Activated CD4-positive, alpha-beta T cell treated with anti-CD3 and anti-CD28 coated beads for 36 hours (primary cell): ENCODE measurements around the gene ZNF385A. TPM values are rescaled to one million over a fixed set of nuclear protein-coding genes. Genes with fewer than 3 reads are reported as not detected.

Source experiments
- ATAC-seq: fragments of 200-7000 bp; cut with Tn5 transposase; one replicate; pipeline ENCODE4 v1.10.0; 2021; ENCODE audit warnings: mild to moderate bottlenecking, moderate library complexity
- CTCF ChIA-PET: fragments of 350-600 bp; sonication (Branson Sonifier 250); formaldehyde crosslinking; loops from one replicate; lab custom pipeline; 2021; ENCODE audit warnings: antibody characterized with exemption; lab: Charles Lee
- POLR2A ChIA-PET: fragments of 350-600 bp; sonication (Branson Sonifier 250); formaldehyde crosslinking; loops from one replicate; lab custom pipeline; 2021; ENCODE audit warnings: antibody characterized with exemption, inconsistent platforms; lab: Charles Lee
- DNase-seq: peaks from one replicate; pipeline ENCODE4 v3.0.0-alpha.2; 2020
- H3K27ac Mint-ChIP-seq: one replicate; pipeline ENCODE4 v1.8.0; 2021; ENCODE audit warnings: mixed read lengths
- H3K27me3 Mint-ChIP-seq: one replicate; pipeline ENCODE4 v1.8.0; 2021; ENCODE audit warnings: mixed read lengths
- H3K36me3 Mint-ChIP-seq: one replicate; pipeline ENCODE4 v1.8.0; 2021; ENCODE audit warnings: low read depth, mixed read lengths
- H3K4me1 Mint-ChIP-seq: one replicate; pipeline ENCODE4 v1.8.0; 2021; ENCODE audit warnings: mixed read lengths
- H3K4me3 Mint-ChIP-seq: one replicate; pipeline ENCODE4 v1.8.0; 2021; ENCODE audit warnings: mild to moderate bottlenecking, moderate library complexity, mixed read lengths
- H3K9me3 Mint-ChIP-seq: one replicate; pipeline ENCODE4 v1.8.0; 2021; ENCODE audit warnings: low read depth, mixed read lengths
- intact Hi-C, 2 experiments: fragments of 100-400 bp; cut with DNase I in 1 of 2; cut with micrococcal nuclease in 1 of 2; formaldehyde crosslinking; loops; one replicate each; pipeline versions ENCODE4 v1.14.2 to v1.15.1; 2022 to 2024; cut with DNase I, micrococcal nuclease
- total RNA-seq, 2 experiments: library from RNA; stranded (reverse); gene quantifications; one replicate each; pipeline ENCODE4 v1.2.3, GENCODE V29; 2021

ZNF385A gene
- total RNA-seq, 2 experiments from 2014 or later: 0.73 to 0.74 TPM

DNA sequence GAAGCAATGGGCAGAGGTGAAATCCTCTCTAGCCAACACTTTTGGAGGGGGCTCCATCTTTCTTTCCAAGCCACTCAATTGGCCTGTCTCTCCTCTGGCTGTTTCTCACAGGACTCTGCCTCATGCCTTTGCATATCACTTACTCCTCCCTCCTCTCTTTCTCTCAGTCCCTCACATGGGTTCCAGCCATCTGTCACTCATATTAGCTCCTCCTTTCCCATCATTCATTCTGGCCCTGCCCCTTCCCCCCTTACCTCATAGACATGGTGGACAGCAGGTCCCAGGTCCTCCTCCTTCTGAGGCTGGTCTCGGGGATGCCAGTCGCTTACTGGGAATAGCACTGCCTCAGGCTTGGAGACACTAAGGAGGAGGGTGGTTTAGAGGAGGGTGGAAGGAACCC is 16.6 kb upstream of the ZNF385A start:
- no peak overlapping the region for H3K27ac Mint-ChIP-seq
- intact Hi-C loops: no loop called here
- DNase-seq: no peak
- no peak overlapping the region for H3K4me3 Mint-ChIP-seq
- no peaks in the 10 kb centered on the region for H3K27me3 Mint-ChIP-seq
- H3K4me1 Mint-ChIP-seq: peaks cover 10% of the 10 kb centered on the region
- ATAC-seq: no peak
- CTCF ChIA-PET: interaction anchor here (0.9 to 12.3 kb wide), 10 partner anchors 11 to 670 kb away, joined by 3 to 638 read pairs (median 6); partner anchors contain the start of gene ITGA5
- H3K9me3 Mint-ChIP-seq: no peaks in the 10 kb centered on the region
- POLR2A ChIA-PET: interaction anchor here (1.6 kb wide), 1 partner anchor 8 kb away, joined by 3 read pairs; no protein-coding TSS in a partner anchor
- peaks cover 62% of the 10 kb centered on the region for H3K36me3 Mint-ChIP-seq

DNA sequence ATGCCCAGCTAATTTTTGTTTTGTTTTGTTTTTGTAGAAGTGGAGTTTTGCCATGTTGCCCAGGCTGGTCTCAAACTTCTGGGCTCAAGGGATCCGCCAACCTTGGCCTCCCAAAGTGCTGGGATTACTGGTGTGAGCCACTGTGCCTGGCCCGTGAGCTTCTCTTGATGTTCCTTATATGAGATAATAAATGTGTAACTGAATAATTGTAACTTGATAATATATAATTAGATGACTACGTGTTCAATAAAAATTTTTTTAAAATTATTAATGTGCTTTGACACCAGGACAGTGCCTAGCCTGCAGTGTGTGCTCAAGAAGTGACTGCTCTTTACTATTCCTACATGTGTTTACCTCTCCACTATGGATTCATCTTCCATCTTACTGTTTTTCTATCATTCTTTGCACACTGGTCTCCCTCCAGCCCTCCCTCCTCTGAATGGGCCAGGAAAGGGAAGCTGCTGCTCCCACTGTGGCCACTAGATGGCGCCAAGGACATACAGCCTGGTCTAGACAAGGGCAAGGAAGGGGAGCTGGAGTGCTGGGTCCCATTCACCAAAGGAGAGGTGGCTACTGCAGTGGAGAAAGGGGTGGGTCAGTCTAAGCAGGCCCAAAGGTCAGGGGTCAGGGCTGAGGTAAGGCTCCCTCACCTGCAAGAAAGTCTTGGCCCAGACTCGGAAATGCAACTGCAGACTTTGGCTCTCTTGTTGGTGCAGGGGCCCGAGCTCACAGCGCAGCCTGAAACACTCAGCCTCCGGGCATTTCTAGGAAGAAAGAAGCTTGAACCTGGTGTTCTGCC is 14.7 kb upstream of the ZNF385A start:
- ATAC-seq (peak; percentile 95), DNase-seq (peak; percentile 92)
- H3K36me3 Mint-ChIP-seq: peaks cover 61% of the 10 kb centered on the region
- H3K27ac Mint-ChIP-seq: no peak overlapping the region
- H3K4me3 Mint-ChIP-seq: no peak overlapping the region
- intact Hi-C loops: loop anchor here (1.0 to 2.0 kb wide), 2 partner anchors 14 to 40 kb away; no protein-coding TSS in a partner anchor
- H3K27me3 Mint-ChIP-seq: no peaks in the 10 kb centered on the region
- peaks cover 6% of the 10 kb centered on the region for H3K4me1 Mint-ChIP-seq
- H3K9me3 Mint-ChIP-seq: no peaks in the 10 kb centered on the region
- POLR2A ChIA-PET: interaction anchor here (0.6 to 1.1 kb wide), 4 partner anchors 12 to 479 kb away, joined by 3 to 7 read pairs (median 4); no protein-coding TSS in a partner anchor
- CTCF ChIA-PET: interaction anchor here (0.5 to 12.3 kb wide), 51 partner anchors 8 to 656 kb away, joined by 3 to 638 read pairs (median 5); partner anchors contain the start of genes CBX5, COPZ1, GTSF1 and HNRNPA1

DNA sequence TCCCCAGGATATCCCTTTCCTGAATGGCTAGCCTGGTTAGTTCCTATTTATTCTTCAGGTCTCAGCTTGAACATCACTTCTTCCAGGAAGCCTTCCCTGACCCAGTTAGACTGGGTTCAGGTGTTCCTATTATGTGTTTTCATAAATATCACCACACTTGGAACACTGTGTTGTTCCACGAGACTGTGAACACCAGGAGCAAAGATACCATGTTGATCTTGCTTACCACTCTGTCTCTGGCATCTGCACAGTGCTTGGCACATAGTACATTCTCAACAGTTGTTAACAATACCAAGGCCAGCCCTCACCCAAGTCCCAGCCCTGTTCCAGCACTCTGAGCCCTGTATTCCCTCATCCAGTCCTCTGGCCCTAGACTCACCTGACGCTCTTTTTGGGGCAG is 13.7 kb upstream of the ZNF385A start:
- Mint-ChIP-seq H3K27me3 (no peaks in the 10 kb centered on the region), H3K4me3 (no peak overlapping the region), H3K36me3 (peaks cover 58% of the 10 kb centered on the region), H3K4me1 (peaks cover 13% of the 10 kb centered on the region), H3K9me3 (no peaks in the 10 kb centered on the region), H3K27ac (no peak overlapping the region)
- intact Hi-C loops: loop anchor here in 1 of 2 experiments (2.0 kb wide), 1 partner anchor 15 kb away; no protein-coding TSS in a partner anchor
- CTCF ChIA-PET: interaction anchor here (0.9 to 12.3 kb wide), 9 partner anchors 16 to 182 kb away, joined by 3 to 638 read pairs (median 13); partner anchors contain the start of genes CBX5, HNRNPA1 and ITGA5
- ATAC-seq: no peak
- no peak for DNase-seq
- POLR2A ChIA-PET: no interaction called here

DNA sequence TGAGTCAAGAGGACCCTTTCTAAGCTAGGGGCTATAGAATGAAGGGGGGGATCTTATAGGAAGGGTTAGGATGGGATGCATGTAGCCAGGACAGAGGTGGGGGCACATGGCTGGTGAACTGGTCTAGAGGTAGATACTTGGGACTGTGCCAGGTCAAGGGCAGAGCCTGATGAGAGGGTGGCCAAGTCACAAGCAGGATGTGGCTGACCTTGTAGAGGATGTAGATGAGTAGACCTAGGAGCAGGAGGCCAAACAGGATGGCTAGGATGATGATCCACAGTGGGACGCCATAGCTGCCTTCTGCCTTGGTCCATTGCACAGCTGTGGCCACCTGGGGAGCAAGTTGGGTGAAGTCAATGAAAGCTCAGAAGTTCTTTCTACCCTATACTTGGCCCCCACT is 12.6 kb upstream of the ZNF385A start:
- POLR2A ChIA-PET: no interaction called here
- intact Hi-C loops: no loop called here
- DNase-seq (no peak), ATAC-seq (no peak)
- Mint-ChIP-seq H3K4me1 (peaks cover 13% of the 10 kb centered on the region), H3K27ac (no peak overlapping the region), H3K9me3 (no peaks in the 10 kb centered on the region), H3K4me3 (no peak overlapping the region), H3K36me3 (peaks cover 55% of the 10 kb centered on the region), H3K27me3 (no peaks in the 10 kb centered on the region)
- CTCF ChIA-PET: interaction anchor here (0.5 to 12.3 kb wide), 6 partner anchors 18 to 695 kb away, joined by 3 to 638 read pairs (median 4); partner anchors contain the start of gene ITGA5

DNA sequence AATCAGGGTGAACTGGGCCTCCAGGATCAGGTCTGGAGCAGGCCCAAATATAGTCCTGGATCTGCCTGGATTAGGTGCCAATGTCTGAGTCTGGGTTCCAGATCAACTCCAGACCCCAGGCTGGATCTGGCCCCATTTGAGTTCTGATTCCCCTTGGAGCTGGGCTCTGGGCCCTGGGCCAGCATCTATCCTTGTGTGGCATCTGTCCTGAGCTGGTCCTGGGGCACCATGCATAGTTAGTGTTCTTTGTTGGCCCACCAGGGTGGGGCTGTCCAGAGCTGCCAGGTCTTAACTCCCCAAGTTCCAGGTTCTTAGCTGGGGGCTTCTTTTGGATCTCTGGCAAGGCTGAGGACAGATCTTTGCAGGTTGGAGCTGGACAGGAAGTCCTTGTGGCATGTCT is 11.0 kb upstream of the ZNF385A start:
- no peak for ATAC-seq
- H3K27ac Mint-ChIP-seq: no peak overlapping the region
- no peaks in the 10 kb centered on the region for H3K27me3 Mint-ChIP-seq
- no peaks in the 10 kb centered on the region for H3K9me3 Mint-ChIP-seq
- no peak for DNase-seq
- ChIA-PET CTCF (interaction anchor here (0.6 to 12.3 kb wide), 9 partner anchors 9 to 141 kb away, joined by 3 to 638 read pairs (median 3); partner anchors contain the start of gene ITGA5), POLR2A (no interaction called here)
- H3K4me1 Mint-ChIP-seq: peaks cover 18% of the 10 kb centered on the region
- H3K36me3 Mint-ChIP-seq: peaks cover 43% of the 10 kb centered on the region
- intact Hi-C loops: no loop called here
- no peak overlapping the region for H3K4me3 Mint-ChIP-seq

DNA sequence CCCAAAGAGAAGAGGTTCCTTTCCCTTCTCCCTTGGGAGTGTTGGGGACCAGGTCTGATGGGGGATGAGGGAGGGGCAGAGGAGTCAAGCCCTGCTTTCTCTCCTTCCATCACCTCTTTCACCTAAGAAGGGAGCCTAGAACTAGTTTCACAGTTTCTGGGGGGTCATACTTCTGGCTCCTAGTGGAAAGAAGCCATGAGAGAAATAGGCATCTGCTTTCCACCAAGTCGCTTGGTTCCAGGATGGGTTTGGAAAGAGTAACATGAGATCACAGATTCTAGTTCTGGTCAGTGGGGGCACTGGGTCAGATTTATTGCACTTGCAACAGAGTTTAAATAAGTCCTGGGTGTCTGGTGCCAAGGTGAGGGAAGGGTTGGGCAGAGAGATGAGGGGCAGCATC is 10.5 kb upstream of the ZNF385A start:
- Mint-ChIP-seq H3K27ac (no peak overlapping the region), H3K36me3 (peaks cover 42% of the 10 kb centered on the region)

DNA sequence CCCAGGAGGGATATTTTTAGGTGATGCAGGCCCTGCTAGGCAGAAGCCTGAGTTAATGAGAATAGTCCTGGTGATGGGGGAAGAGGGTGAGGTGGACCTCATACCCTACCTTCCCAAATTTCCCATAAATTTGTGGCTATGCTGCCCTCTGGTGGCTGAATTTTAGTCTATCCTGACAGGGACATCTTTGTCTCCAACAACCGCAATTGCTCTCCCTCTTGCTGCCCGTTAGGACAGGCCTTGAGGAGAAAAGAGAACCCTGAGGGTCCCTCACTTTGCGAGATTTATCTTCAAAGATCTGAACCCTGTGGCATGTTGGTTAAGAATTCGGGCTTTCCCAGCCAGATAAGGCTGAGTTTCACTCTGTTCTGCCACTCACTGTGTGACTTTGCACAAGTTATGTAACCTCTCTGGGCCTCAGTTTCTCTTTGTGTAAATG is 9.8 kb upstream of the ZNF385A start:
- H3K4me1 Mint-ChIP-seq: peaks cover 18% of the 10 kb centered on the region
- H3K27ac Mint-ChIP-seq: no peak overlapping the region
- DNase-seq (peak; percentile 65), ATAC-seq (peak; percentile 20)
- intact Hi-C loops: no loop called here
- ChIA-PET POLR2A (no interaction called here), CTCF (interaction anchor here (0.6 to 2.5 kb wide), 9 partner anchors 10 to 58 kb away, joined by 3 to 23 read pairs (median 6); no protein-coding TSS in a partner anchor)
- H3K36me3 Mint-ChIP-seq: peaks cover 38% of the 10 kb centered on the region
- no peaks in the 10 kb centered on the region for H3K9me3 Mint-ChIP-seq
- no peak overlapping the region for H3K4me3 Mint-ChIP-seq
- H3K27me3 Mint-ChIP-seq: no peaks in the 10 kb centered on the region

More for the DNA sequence above, 10.5 kb upstream of the ZNF385A start:
- ChIA-PET CTCF (interaction anchor here (0.6 to 12.3 kb wide), 5 partner anchors 9 to 140 kb away, joined by 3 to 638 read pairs (median 5); partner anchors contain the start of gene ITGA5), POLR2A (no interaction called here)
- DNase-seq (no peak), ATAC-seq (no peak)
- intact Hi-C loops: no loop called here
- peaks cover 18% of the 10 kb centered on the region for H3K4me1 Mint-ChIP-seq
- H3K27me3 Mint-ChIP-seq: no peaks in the 10 kb centered on the region
- H3K4me3 Mint-ChIP-seq: no peak overlapping the region
- H3K9me3 Mint-ChIP-seq: no peaks in the 10 kb centered on the region

DNA sequence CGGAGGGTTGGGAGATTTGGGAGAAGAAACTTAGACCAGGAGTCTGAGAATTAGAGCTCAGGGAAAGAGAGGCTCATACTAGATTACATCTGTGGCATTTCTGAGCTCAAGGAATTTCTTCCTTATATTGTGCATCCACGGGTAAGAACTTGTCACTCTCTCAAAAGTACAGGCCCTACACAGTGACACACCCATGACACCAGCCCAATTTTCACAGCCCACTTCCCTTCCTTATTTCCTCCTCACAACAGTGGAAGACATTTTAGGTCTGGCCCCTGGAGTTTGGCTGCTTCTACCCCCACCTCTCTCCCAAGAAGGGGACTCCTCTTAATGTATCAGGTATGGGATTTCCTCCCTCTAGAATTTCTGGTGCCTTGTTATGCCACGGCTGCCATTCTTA is 9.2 kb upstream of the ZNF385A start:
- no peak overlapping the region for H3K27ac Mint-ChIP-seq
- intact Hi-C loops: no loop called here
- ChIA-PET CTCF (interaction anchor here (0.6 to 2.5 kb wide), 15 partner anchors 9 to 70 kb away, joined by 3 to 23 read pairs (median 5); partner anchors contain the start of genes COPZ1 and ZNF385A), POLR2A (interaction anchor here (0.7 kb wide), 1 partner anchor 114 kb away, joined by 3 read pairs; no protein-coding TSS in a partner anchor)
- DNase-seq: no peak
- H3K4me1 Mint-ChIP-seq: peaks cover 18% of the 10 kb centered on the region
- ATAC-seq: no peak
- no peaks in the 10 kb centered on the region for H3K27me3 Mint-ChIP-seq
- peaks cover 36% of the 10 kb centered on the region for H3K36me3 Mint-ChIP-seq
- H3K9me3 Mint-ChIP-seq: no peaks in the 10 kb centered on the region
- no peak overlapping the region for H3K4me3 Mint-ChIP-seq

DNA sequence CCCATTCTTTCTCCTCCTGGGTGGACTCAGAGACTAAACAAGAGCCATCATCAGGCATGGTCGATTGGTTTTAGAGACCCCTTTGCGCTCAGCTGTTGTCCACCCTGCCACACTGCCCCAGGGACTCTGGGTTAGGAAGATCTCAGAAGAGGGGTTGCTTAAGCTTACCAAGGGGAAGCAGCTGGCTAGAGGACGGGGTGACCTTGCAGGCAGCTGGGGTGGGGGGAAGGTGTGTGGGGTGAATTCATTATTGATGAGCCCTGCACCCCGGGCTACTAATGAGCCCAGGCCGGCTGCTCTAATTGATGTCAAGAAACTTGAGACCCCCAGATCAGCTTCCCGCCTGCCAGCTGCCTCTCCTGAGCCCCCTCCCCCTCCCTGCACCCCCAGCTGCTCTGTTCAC is 8.7 kb upstream of the ZNF385A start:
- intact Hi-C loops: no loop called here
- Mint-ChIP-seq H3K27ac (no peak overlapping the region), H3K4me3 (no peak overlapping the region), H3K36me3 (peaks cover 32% of the 10 kb centered on the region), H3K9me3 (no peaks in the 10 kb centered on the region), H3K27me3 (no peaks in the 10 kb centered on the region), H3K4me1 (peaks cover 18% of the 10 kb centered on the region)
- DNase-seq (no peak), ATAC-seq (no peak)
- POLR2A ChIA-PET: no interaction called here
- CTCF ChIA-PET: interaction anchor here (0.6 to 2.5 kb wide), 15 partner anchors 8 to 70 kb away, joined by 3 to 23 read pairs (median 6); partner anchors contain the start of genes COPZ1 and ZNF385A

DNA sequence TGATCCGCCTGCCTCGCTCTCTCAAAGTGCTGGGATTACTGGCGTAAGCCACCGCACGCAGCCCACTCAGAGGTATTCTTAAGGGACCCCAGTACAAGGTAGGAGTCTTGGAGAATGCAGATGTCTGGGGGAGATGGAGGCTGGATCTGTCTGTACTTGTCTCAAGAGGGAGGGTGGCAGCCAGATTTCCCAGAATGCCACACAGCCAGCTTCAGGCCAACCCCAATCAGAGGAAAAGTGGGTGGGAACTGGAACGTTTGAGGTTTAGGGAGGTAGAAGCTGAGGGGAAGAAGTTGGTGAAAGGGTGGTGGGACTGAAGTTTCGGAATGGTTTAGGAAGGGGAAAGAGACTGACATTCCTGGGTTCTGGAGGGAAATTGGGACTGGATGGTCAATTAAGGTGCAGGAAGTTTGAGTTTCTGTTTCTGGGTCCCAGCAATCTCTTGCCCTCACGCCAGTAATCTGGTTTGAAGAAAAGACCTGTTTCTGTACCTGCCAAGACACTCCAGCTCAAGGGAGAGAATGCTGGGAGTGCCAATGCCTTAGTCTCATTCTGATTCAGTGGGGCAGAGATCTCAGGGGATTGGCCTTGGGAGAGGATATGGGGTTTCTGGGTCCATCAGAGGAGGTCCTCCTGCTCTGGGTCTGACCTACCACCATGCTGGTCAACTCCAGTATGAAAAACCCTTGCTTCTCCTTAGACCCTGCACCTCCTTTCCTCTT is 8.1 kb upstream of the ZNF385A start:
- H3K27ac Mint-ChIP-seq: no peak overlapping the region
- peaks cover 18% of the 10 kb centered on the region for H3K4me1 Mint-ChIP-seq
- ATAC-seq (no peak), DNase-seq (no peak)
- no peaks in the 10 kb centered on the region for H3K27me3 Mint-ChIP-seq
- intact Hi-C loops: no loop called here
- H3K4me3 Mint-ChIP-seq: no peak overlapping the region
- ChIA-PET CTCF (interaction anchor here (0.8 to 2.5 kb wide), 15 partner anchors 11 to 71 kb away, joined by 3 to 23 read pairs (median 6); partner anchors contain the start of gene COPZ1), POLR2A (no interaction called here)
- H3K9me3 Mint-ChIP-seq: no peaks in the 10 kb centered on the region
- peaks cover 26% of the 10 kb centered on the region for H3K36me3 Mint-ChIP-seq
